Measurements from ENCODE around the gene FBH1.

The FBH1 gene

GRCh38 chr10:5921746-5922145 lies 31.7 kb downstream of the FBH1 start:
- H3K79me2 ChIP-seq (ENCODE audit: insufficient read depth, low read length), result no peaks in the 10 kb centered on the region
- H3K27me3 ChIP-seq (ENCODE audit: insufficient read depth, low read length), result no peaks in the 10 kb centered on the region
- no peak overlapping the region for H3K4me2 ChIP-seq (ENCODE audit: low read length)
- H3K9me2 ChIP-seq (ENCODE audit: low read depth, low read length), result no peaks in the 10 kb centered on the region
- no peaks in the 10 kb centered on the region for H3K9me3 ChIP-seq (ENCODE audit: low read length)
- H3F3A ChIP-seq (ENCODE audit: insufficient read depth, low read length), result no peaks in the 10 kb centered on the region
- peaks cover 88% of the 10 kb centered on the region for H3K36me3 ChIP-seq (ENCODE audit: insufficient read depth, low read length)
- H4K20me1 ChIP-seq (ENCODE audit: insufficient read depth, low read length), result no peaks in the 10 kb centered on the region
- no peak overlapping the region for H3K4me3 ChIP-seq (ENCODE audit: low read depth, low read length, poor library complexity, severe bottlenecking)
- H3K27ac ChIP-seq (ENCODE audit: low read depth, low read length, poor library complexity, severe bottlenecking), result no peak overlapping the region
- no peak overlapping the region for H3K9ac ChIP-seq (ENCODE audit: low read length)
- no peaks in the 10 kb centered on the region for H3K4me1 ChIP-seq (ENCODE audit: insufficient read depth, low read length, severe bottlenecking)
- TF ChIP-seq CTCF (IDR thresholded peaks at IDR 0.05; ENCODE audit: low read length) (no peak), EZH2 (IDR thresholded peaks at IDR 0.05; ENCODE audit: borderline replicate concordance, low read length) (no peak)
- no peak overlapping the region for H2AFZ ChIP-seq (ENCODE audit: low read length)

- Histone ChIP-seq H3K4me3 (ENCODE audit: low read depth, low read length, poor library complexity, severe bottlenecking) (no peak overlapping the region), H3K27me3 (ENCODE audit: insufficient read depth, low read length) (no peaks in the 10 kb centered on the region), H3K79me2 (ENCODE audit: insufficient read depth, low read length) (no peaks in the 10 kb centered on the region), H2AFZ (ENCODE audit: low read length) (no peak overlapping the region), H3K36me3 (ENCODE audit: insufficient read depth, low read length) (peaks cover 90% of the 10 kb centered on the region), H3K4me1 (ENCODE audit: insufficient read depth, low read length, severe bottlenecking) (no peaks in the 10 kb centered on the region), H3K9ac (ENCODE audit: low read length) (no peak overlapping the region), H3K27ac (ENCODE audit: low read depth, low read length, poor library complexity, severe bottlenecking) (no peak overlapping the region), H3K9me2 (ENCODE audit: low read depth, low read length) (no peaks in the 10 kb centered on the region), H3K4me2 (ENCODE audit: low read length) (no peak overlapping the region), H3F3A (ENCODE audit: insufficient read depth, low read length) (no peaks in the 10 kb centered on the region), H4K20me1 (ENCODE audit: insufficient read depth, low read length) (no peaks in the 10 kb centered on the region), H3K9me3 (ENCODE audit: low read length) (no peaks in the 10 kb centered on the region)
- TF ChIP-seq CTCF (IDR thresholded peaks at IDR 0.05; ENCODE audit: low read length), result no peak
- no peak for TF ChIP-seq EZH2 (IDR thresholded peaks at IDR 0.05; ENCODE audit: borderline replicate concordance, low read length)
Measured at GRCh38 chr10:5924889-5925288, 34.8 kb downstream of the FBH1 start.

GRCh38 chr10:5927306-5927705 lies 37.3 kb downstream of the FBH1 start:
- H4K20me1 ChIP-seq (ENCODE audit: insufficient read depth, low read length), result no peaks in the 10 kb centered on the region
- no peaks in the 10 kb centered on the region for H3K79me2 ChIP-seq (ENCODE audit: insufficient read depth, low read length)
- H2AFZ ChIP-seq (ENCODE audit: low read length), result no peak overlapping the region
- H3K9me3 ChIP-seq (ENCODE audit: low read length), result no peaks in the 10 kb centered on the region
- H3K9ac ChIP-seq (ENCODE audit: low read length), result no peak overlapping the region
- no peak overlapping the region for H3K4me2 ChIP-seq (ENCODE audit: low read length)
- no peaks in the 10 kb centered on the region for H3F3A ChIP-seq (ENCODE audit: insufficient read depth, low read length)
- TF ChIP-seq CTCF (IDR thresholded peaks at IDR 0.05; ENCODE audit: low read length), result no peak
- no peak for TF ChIP-seq EZH2 (IDR thresholded peaks at IDR 0.05; ENCODE audit: borderline replicate concordance, low read length)
- H3K36me3 ChIP-seq (ENCODE audit: insufficient read depth, low read length), result peaks cover 81% of the 10 kb centered on the region
- H3K27ac ChIP-seq (ENCODE audit: low read depth, low read length, poor library complexity, severe bottlenecking), result no peak overlapping the region
- no peaks in the 10 kb centered on the region for H3K4me1 ChIP-seq (ENCODE audit: insufficient read depth, low read length, severe bottlenecking)
- H3K27me3 ChIP-seq (ENCODE audit: insufficient read depth, low read length), result no peaks in the 10 kb centered on the region
- H3K4me3 ChIP-seq (ENCODE audit: low read depth, low read length, poor library complexity, severe bottlenecking), result no peak overlapping the region
- H3K9me2 ChIP-seq (ENCODE audit: low read depth, low read length), result no peaks in the 10 kb centered on the region

All from OCI-LY1 (cell line).